ENCODE data around the gene RFX4.

DNA sequence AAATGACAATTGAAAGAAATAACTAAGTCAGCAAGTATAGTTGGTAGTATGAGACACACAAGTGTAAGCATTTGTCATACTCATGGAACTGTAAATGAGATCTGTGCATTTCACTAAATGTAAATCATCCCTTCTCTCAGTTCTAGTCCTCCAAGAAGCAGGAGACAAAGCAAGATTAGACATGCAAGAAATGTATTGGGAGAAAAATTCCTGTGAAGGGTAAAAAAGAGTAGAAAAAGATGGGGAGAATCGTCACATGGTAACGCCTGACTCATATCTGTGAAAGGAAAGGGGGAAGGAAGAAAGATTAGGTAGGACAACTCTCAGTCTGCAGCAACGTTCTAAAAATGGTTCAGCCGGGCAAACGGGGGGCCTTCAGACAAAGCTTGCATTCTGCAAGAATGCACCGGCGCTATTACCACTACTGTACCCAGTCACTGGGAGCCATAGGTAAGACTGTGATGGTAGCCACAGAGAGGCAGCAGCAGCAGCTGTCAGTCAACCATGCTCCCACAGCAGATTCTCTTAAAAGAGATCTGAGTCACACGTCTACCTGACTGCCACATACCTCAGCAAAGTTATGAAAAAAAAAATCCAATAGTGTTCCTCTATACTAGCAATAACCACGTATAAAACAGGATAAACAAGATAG, 18.0 kb upstream of the RFX4 start:
- TF ChIP-seq, protein P1, sequence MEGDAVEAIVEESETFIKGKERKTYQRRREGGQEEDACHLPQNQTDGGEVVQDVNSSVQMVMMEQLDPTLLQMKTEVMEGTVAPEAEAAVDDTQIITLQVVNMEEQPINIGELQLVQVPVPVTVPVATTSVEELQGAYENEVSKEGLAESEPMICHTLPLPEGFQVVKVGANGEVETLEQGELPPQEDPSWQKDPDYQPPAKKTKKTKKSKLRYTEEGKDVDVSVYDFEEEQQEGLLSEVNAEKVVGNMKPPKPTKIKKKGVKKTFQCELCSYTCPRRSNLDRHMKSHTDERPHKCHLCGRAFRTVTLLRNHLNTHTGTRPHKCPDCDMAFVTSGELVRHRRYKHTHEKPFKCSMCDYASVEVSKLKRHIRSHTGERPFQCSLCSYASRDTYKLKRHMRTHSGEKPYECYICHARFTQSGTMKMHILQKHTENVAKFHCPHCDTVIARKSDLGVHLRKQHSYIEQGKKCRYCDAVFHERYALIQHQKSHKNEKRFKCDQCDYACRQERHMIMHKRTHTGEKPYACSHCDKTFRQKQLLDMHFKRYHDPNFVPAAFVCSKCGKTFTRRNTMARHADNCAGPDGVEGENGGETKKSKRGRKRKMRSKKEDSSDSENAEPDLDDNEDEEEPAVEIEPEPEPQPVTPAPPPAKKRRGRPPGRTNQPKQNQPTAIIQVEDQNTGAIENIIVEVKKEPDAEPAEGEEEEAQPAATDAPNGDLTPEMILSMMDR (conservative IDR thresholded peaks at IDR 0.05; ENCODE audit: low read length) = no peak
- no peak for TF ChIP-seq EZH2phosphoT487 (IDR thresholded peaks at IDR 0.05; ENCODE audit: borderline replicate concordance)

Data from Loucy (cell line).